Stomach (tissue), 9 donors: ENCODE measurements around the gene COG8. TPM values are rescaled to one million over a fixed set of nuclear protein-coding genes. Genes with fewer than 3 reads are reported as not detected.
A peak's percentile ranks its signal among the peaks of the same experiment; 100 is the strongest.
"Not testable (repeated sequence)": the region's sequence is repeated elsewhere in the genome, so short reads cannot be mapped to it uniquely, and the experiment has no call there.

Experiments used
- DNase-seq, 2 donors: peaks; one replicate each; pipeline versions ENCODE4 v3.0.0 to v3.0.0-alpha.2; 2013 to 2019
- H3K27ac ChIP-seq, 5 donors: fragments of 200-600 bp in 4 of 5; sonication (generic) in 4 of 5; one replicate each; pipeline ENCODE4 v1.5.1; 2013 to 2019; ENCODE audit warnings: mild to moderate bottlenecking in 1 of 5, moderate library complexity in 1 of 5
- H3K27me3 ChIP-seq, 3 donors: fragments of 200-600 bp; sonication (generic); one replicate each; pipeline ENCODE4 v1.5.1; 2017 to 2019; ENCODE audit warnings: mixed run types in 1 of 3
- H3K36me3 ChIP-seq, 4 donors: fragments of 200-600 bp; sonication (generic); 1 replicate in 3 of 4; 2 replicates in 1 of 4; pipeline ENCODE4 v1.5.1; 2016 to 2019
- H3K4me1 ChIP-seq, 4 donors: fragments of 200-600 bp; sonication (generic); one replicate each; pipeline ENCODE4 v1.5.1; 2016 to 2019
- H3K4me3 ChIP-seq, 4 donors: fragments of 200-600 bp; sonication (generic) in 3 of 4; one replicate each; pipeline ENCODE4 v1.5.1; 2016 to 2019; ENCODE audit warnings: mild to moderate bottlenecking in 1 of 4
- H3K9me3 ChIP-seq, 4 donors: fragments of 200-600 bp; sonication (generic); one replicate each; pipeline ENCODE4 v1.5.1; 2016 to 2019
- CTCF ChIP-seq, 7 experiments: fragments of 450-650 bp in 4 of 7; fragments of 200-600 bp in 3 of 7; sonication (generic) in 3 of 7; IDR thresholded peaks; one replicate each; pipeline ENCODE4 v1.5.1; 2016 to 2019; ENCODE audit warnings: antibody characterized with exemption in 7 of 7, control low read depth in 2 of 7, mild to moderate bottlenecking in 1 of 7
- EP300 ChIP-seq: sonication (generic); formaldehyde crosslinking; IDR thresholded peaks from one replicate; pipeline ENCODE4 v1.6.1; 2017; ENCODE audit warnings: antibody characterized with exemption
- POLR2A ChIP-seq, 4 donors: fragments of 450-650 bp; IDR thresholded peaks; one replicate each; pipeline ENCODE4 v1.6.1; 2016; ENCODE audit warnings: antibody characterized with exemption in 4 of 4, control low read depth in 2 of 4, mild to moderate bottlenecking in 1 of 4, moderate library complexity in 1 of 4
- POLR2AphosphoS5 ChIP-seq, 3 donors: sonication (generic); formaldehyde crosslinking; IDR thresholded peaks; one replicate each; pipeline ENCODE4 v1.6.1; 2016; ENCODE audit warnings: antibody characterized with exemption in 3 of 3
- WGBS, 5 donors: extraction: QIAGEN DNeasy Blood & Tissue Kit in 3 of 5; methylation state at CpG; one replicate each; pipeline versions ENCODE4 v1.1.5 to v1.1.7; 2013 to 2018; 5-methylcytosine and 5-hydroxymethylcytosine counted together
- intact Hi-C: fragments of 100-400 bp; cut with DNase I; formaldehyde crosslinking; loops from one replicate; pipeline ENCODE4 v1.15.1; 2023; ENCODE audit warnings: low total_unique reads
- polyA plus RNA-seq, 3 donors: library from polyadenylated mRNA; stranded (reverse); fragments of 200-250 nt; gene quantifications; one replicate each; pipeline ENCODE4 v1.2.3, GENCODE V29; 2013
- total RNA-seq, 5 donors: library from RNA; depleted of rRNA; stranded (reverse); fragments of >200 nt; gene quantifications; one replicate each; pipeline versions ENCODE4 v1.1.0 to v1.2.3, GENCODE V29; 2014 to 2016
- donor health status: healthy with polysubstance abuse.
- donor health status: Bipolar disorder and iron deficiency.
- donor health status: healthy.

Gene COG8
- total and polyA plus RNA-seq, 8 donors: 11.1 to 167 (median 22.3) TPM

- no peaks in the 10 kb centered on the region for H3K9me3 ChIP-seq
- H3K4me3 ChIP-seq: no peak overlapping the region
- WGBS, 5 donors: 83 to 95% (median 94%) methylated on average over 4 of the region's 4 CpGs
- no peak for TF ChIP-seq CTCF (IDR thresholded peaks at IDR 0.05)
- no peak for TF ChIP-seq POLR2AphosphoS5 (IDR thresholded peaks at IDR 0.05)
- TF ChIP-seq EP300: no peak
- no peak for TF ChIP-seq POLR2A (IDR thresholded peaks at IDR 0.05)
- DNase-seq: no peak
- no peak overlapping the region for H3K27ac ChIP-seq
- no peaks in the 10 kb centered on the region for H3K4me1 ChIP-seq
- intact Hi-C loops: no loop called here
- H3K36me3 ChIP-seq: peaks cover 27 to 65% (median 57%) of the 10 kb centered on the region in 4 donors
- no peaks in the 10 kb centered on the region for H3K27me3 ChIP-seq
These were observed 37.5 kb downstream of the COG8 start for GRCh38 chr16:69301861-69302260.

GRCh38 chr16:69301187-69301586 is 38.2 kb downstream of the COG8 start:
- Histone ChIP-seq H3K27ac (no peak overlapping the region), H3K4me1 (no peaks in the 10 kb centered on the region), H3K4me3 (no peak overlapping the region), H3K9me3 (no peaks in the 10 kb centered on the region), H3K27me3 (no peaks in the 10 kb centered on the region), H3K36me3 (peaks cover 27 to 70% (median 59%) of the 10 kb centered on the region in 4 donors)
- WGBS, 5 donors: 69 to 94% (median 73%) methylated on average over 1 of the region's 1 CpG
- TF ChIP-seq POLR2A (IDR thresholded peaks at IDR 0.05) (no peak), EP300 (no peak), CTCF (IDR thresholded peaks at IDR 0.05) (no peak), POLR2AphosphoS5 (IDR thresholded peaks at IDR 0.05) (no peak)
- DNase-seq: no peak
- intact Hi-C loops: no loop called here

GRCh38 chr16:69298261-69298660 is 41.1 kb downstream of the COG8 start:
- Histone ChIP-seq H3K9me3 (no peaks in the 10 kb centered on the region), H3K36me3 (peaks cover 21 to 60% (median 51%) of the 10 kb centered on the region in 4 donors), H3K27ac (peak overlapping the region in 1 of 5 donors; percentile 42), H3K4me1 (no peaks in the 10 kb centered on the region), H3K4me3 (no peak overlapping the region), H3K27me3 (no peaks in the 10 kb centered on the region)
- TF ChIP-seq POLR2A (IDR thresholded peaks at IDR 0.05) (no peak), EP300 (no peak), POLR2AphosphoS5 (IDR thresholded peaks at IDR 0.05) (no peak), CTCF (IDR thresholded peaks at IDR 0.05) (no peak)
- intact Hi-C loops: no loop called here
- 97 to 100% (median 99%) methylated on average over 3 to 4 of the region's 4 CpGs for WGBS, 5 donors
- no peak for DNase-seq

- DNase-seq: not testable (repeated sequence)
These were observed 42.6 kb downstream of the COG8 start for GRCh38 chr16:69296771-69297170.

GRCh38 chr16:69294051-69294450 is 45.3 kb downstream of the COG8 start:
- no peaks in the 10 kb centered on the region for H3K27me3 ChIP-seq
- TF ChIP-seq POLR2AphosphoS5 (IDR thresholded peaks at IDR 0.05) (no peak), POLR2A (IDR thresholded peaks at IDR 0.05) (no peak), EP300 (no peak), CTCF (IDR thresholded peaks at IDR 0.05) (no peak)
- H3K4me3 ChIP-seq: no peak overlapping the region
- no peak for DNase-seq
- intact Hi-C loops: no loop called here
- H3K36me3 ChIP-seq: peaks cover 0 to 38% (median 24%) of the 10 kb centered on the region in 4 donors
- WGBS, 5 donors: 79 to 100% (median 97%) methylated on average over 1 of the region's 1 CpG
- no peak overlapping the region for H3K27ac ChIP-seq
- no peaks in the 10 kb centered on the region for H3K9me3 ChIP-seq
- no peaks in the 10 kb centered on the region for H3K4me1 ChIP-seq

More at GRCh38 chr16:69296771-69297170, 42.6 kb downstream of the COG8 start:
- H3K4me3 ChIP-seq, H3K27ac ChIP-seq, intact Hi-C loops, H3K9me3 ChIP-seq, H3K4me1 ChIP-seq, H3K27me3 ChIP-seq: not testable (repeated sequence)
- WGBS, 5 donors: 95 to 98% (median 97%) methylated on average over 7 of the region's 7 CpGs
- peaks cover 21 to 53% (median 41%) of the 10 kb centered on the region in 4 donors for H3K36me3 ChIP-seq
